Aorta (tissue), 5 donors: ENCODE data around the gene PSMD13. TPM values are rescaled to one million over a fixed set of nuclear protein-coding genes. Genes with fewer than 3 reads are reported as not detected.
A peak's percentile ranks its signal among the peaks of the same experiment; 100 is the strongest.

ENCODE experiments used
- ATAC-seq: fragments of 200-7000 bp; cut with Tn5 transposase; one replicate; pipeline ENCODE4 v1.9.1; 2022; ENCODE audit warnings: moderate library complexity; ENCODE audit not compliant: low FRiP score
- DNase-seq, 2 donors: peaks; one replicate each; pipeline ENCODE4 v3.0.0-alpha.2; 2020
- H3K27ac ChIP-seq, 2 donors: one replicate each; pipeline ENCODE4 v1.5.1; 2013; ENCODE audit warnings: low read length in 2 of 2, mild to moderate bottlenecking in 2 of 2, moderate library complexity in 2 of 2, control low read depth in 1 of 2, inconsistent platforms in 1 of 2, low read depth in 1 of 2
- H3K27me3 ChIP-seq, 2 donors: one replicate each; pipeline ENCODE4 v1.6.1; 2013; ENCODE audit warnings: control low read depth in 1 of 2, low read length in 1 of 2, mild to moderate bottlenecking in 1 of 2, moderate library complexity in 1 of 2; ENCODE audit not compliant: insufficient read depth in 2 of 2, control insufficient read depth in 1 of 2
- H3K36me3 ChIP-seq, 2 donors: one replicate each; pipeline ENCODE4 v1.6.1; 2013; ENCODE audit warnings: control low read depth in 1 of 2, low read length in 1 of 2, mild to moderate bottlenecking in 1 of 2; ENCODE audit not compliant: insufficient read depth in 2 of 2, control insufficient read depth in 1 of 2
- H3K4me1 ChIP-seq, 2 donors: one replicate each; pipeline ENCODE4 v1.6.1; 2013; ENCODE audit warnings: low read length in 2 of 2, control low read depth in 1 of 2, mild to moderate bottlenecking in 1 of 2, moderate library complexity in 1 of 2; ENCODE audit not compliant: insufficient read depth in 2 of 2, control insufficient read depth in 1 of 2
- H3K4me3 ChIP-seq, 2 donors: one replicate each; pipeline ENCODE4 v1.5.1; 2013; ENCODE audit warnings: low read length in 2 of 2, control low read depth in 1 of 2, mild to moderate bottlenecking in 1 of 2
- H3K9me3 ChIP-seq: one replicate; pipeline ENCODE4 v1.6.1; 2013; ENCODE audit warnings: mild to moderate bottlenecking, low read length; ENCODE audit not compliant: control insufficient read depth
- WGBS, 2 donors: extraction: QIAGEN DNeasy Blood & Tissue Kit; methylation state at CpG; one replicate each; pipeline ENCODE4 v1.1.7; 2013; 5-methylcytosine and 5-hydroxymethylcytosine counted together
- intact Hi-C, 2 donors: fragments of 100-400 bp; cut with DNase I; formaldehyde crosslinking; loops; one replicate each; pipeline versions ENCODE4 v1.14.2 to v1.15.0; 2022
- polyA plus RNA-seq, 2 donors: library from polyadenylated mRNA; stranded (reverse); fragments of 200-250 nt; gene quantifications; one replicate each; pipeline ENCODE4 v1.2.3, GENCODE V29; 2013
- total RNA-seq, 2 donors: library from RNA; stranded (reverse); fragmentation: NEBNext Ultra II Directional; extraction: Animal tissue kit (Norgen Biotek cat#: 25700); gene quantifications; one replicate each; pipeline ENCODE4 v1.2.1, GENCODE V29; 2021
- donor health status: healthy with polysubstance abuse.
- donor health status: Bipolar disorder and iron deficiency.
- donor health status: DM: no; HTN: no; CAD: no.
- donor health status: DM: no; HTN: no; CAD: no.
- donor health status: DM: yes; HTN: yes; CAD: no.

PSMD13 gene
- total and polyA plus RNA-seq, 4 donors, result 70.9 to 123 (median 78.2) TPM

DNA sequence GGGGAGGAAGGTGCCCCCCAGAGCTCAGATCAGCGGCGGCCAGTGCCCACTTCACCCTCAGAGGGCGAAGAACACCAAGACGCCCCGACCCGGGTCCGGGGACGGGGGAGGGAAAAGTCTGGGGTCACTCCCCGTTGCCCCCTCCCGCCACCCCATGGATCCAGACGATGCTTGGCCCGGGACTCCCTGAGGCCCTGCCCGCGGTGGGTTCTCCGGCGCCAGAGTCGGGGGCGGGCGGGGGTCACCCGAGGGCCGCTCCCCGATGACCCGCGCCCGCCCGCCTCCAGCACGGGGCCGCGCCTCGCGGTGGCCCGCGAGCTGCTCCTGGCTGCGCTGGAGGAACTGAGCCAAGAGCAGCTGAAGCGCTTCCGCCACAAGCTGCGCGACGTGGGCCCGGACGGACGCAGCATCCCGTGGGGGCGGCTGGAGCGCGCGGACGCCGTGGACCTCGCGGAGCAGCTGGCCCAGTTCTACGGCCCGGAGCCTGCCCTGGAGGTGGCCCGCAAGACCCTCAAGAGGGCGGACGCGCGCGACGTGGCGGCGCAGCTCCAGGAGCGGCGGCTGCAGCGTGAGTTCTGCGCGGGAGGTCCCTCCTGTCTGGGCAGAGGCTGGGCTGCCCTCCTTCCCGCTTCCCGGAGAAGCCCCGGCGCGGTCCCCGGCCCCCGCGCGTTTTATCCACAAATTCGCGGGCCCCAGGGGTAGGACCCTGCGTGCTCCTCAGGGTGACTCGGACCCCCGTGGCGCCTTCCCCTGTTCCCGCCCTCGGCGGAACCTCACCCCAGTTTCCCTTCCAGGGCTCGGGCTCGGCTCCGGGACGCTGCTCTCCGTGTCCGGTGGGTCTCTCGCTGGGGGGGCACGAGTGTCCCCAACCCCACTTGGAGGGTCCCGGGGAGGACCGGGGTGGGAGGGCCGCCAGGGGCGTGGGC is 42.5 kb downstream of the PSMD13 start:
- DNase-seq (peak in 1 of 2 donors; percentile 53), ATAC-seq (no peak)
- WGBS, 2 donors, result 11% methylated on average over 82 to 97 of the region's 97 CpGs
- no peak overlapping the region for H3K27ac ChIP-seq
- no peaks in the 10 kb centered on the region for H3K4me1 ChIP-seq
- H3K27me3 ChIP-seq, result peaks cover 0 to 1% of the 10 kb centered on the region in 2 donors
- H3K4me3 ChIP-seq, result no peak overlapping the region
- intact Hi-C loops, result no loop called here
- H3K9me3 ChIP-seq, result no peaks in the 10 kb centered on the region
- H3K36me3 ChIP-seq, result no peaks in the 10 kb centered on the region

- no peaks in the 10 kb centered on the region for H3K36me3 ChIP-seq
- no peaks in the 10 kb centered on the region for H3K9me3 ChIP-seq
- peaks cover 0 to 1% of the 10 kb centered on the region in 2 donors for H3K27me3 ChIP-seq
- intact Hi-C loops, result no loop called here
- ATAC-seq (peak; percentile 13), DNase-seq (peak in 1 of 2 donors; percentile 60)
- WGBS, 2 donors, result 2 to 3% methylated on average over 64 to 85 of the region's 85 CpGs
- H3K4me3 ChIP-seq, result no peak overlapping the region
- H3K27ac ChIP-seq, result no peak overlapping the region
- no peaks in the 10 kb centered on the region for H3K4me1 ChIP-seq
These were observed 43.4 kb downstream of the PSMD13 start for GRCh38 chr11:279966-280705.

DNA sequence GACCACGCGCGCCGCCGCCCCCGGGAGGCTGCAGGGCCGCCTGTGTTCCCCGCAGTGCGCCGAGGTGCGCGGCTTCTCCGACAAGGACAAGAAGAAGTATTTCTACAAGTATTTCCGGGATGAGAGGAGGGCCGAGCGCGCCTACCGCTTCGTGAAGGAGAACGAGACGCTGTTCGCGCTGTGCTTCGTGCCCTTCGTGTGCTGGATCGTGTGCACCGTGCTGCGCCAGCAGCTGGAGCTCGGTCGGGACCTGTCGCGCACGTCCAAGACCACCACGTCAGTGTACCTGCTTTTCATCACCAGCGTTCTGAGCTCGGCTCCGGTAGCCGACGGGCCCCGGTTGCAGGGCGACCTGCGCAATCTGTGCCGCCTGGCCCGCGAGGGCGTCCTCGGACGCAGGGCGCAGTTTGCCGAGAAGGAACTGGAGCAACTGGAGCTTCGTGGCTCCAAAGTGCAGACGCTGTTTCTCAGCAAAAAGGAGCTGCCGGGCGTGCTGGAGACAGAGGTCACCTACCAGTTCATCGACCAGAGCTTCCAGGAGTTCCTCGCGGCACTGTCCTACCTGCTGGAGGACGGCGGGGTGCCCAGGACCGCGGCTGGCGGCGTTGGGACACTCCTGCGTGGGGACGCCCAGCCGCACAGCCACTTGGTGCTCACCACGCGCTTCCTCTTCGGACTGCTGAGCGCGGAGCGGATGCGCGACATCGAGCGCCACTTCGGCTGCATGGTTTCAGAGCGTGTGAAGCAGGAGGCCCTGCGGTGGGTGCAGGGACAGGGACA is 44.1 kb downstream of the PSMD13 start:
- DNase-seq (peak in 1 of 2 donors; percentile 71), ATAC-seq (no peak)
- no peaks in the 10 kb centered on the region for H3K9me3 ChIP-seq
- no peaks in the 10 kb centered on the region for H3K36me3 ChIP-seq
- peaks cover 0 to 1% of the 10 kb centered on the region in 2 donors for H3K27me3 ChIP-seq
- WGBS, 2 donors, result 9% methylated on average over 72 to 79 of the region's 79 CpGs
- intact Hi-C loops, result no loop called here
- H3K4me1 ChIP-seq, result no peaks in the 10 kb centered on the region
- no peak overlapping the region for H3K4me3 ChIP-seq
- no peak overlapping the region for H3K27ac ChIP-seq

GRCh38 chr11:281486-282161 is 44.8 kb downstream of the PSMD13 start:
- Histone ChIP-seq H3K9me3 (no peaks in the 10 kb centered on the region), H3K4me1 (no peaks in the 10 kb centered on the region), H3K36me3 (no peaks in the 10 kb centered on the region), H3K4me3 (no peak overlapping the region), H3K27me3 (peaks cover 0 to 1% of the 10 kb centered on the region in 2 donors), H3K27ac (no peak overlapping the region)
- DNase-seq, result peak in 1 of 2 donors; percentile 63
- WGBS, 2 donors, result 33 to 35% methylated on average over 26 of the region's 26 CpGs
- no peak for ATAC-seq
- intact Hi-C loops, result no loop called here

GRCh38 chr11:282171-282570 is 45.4 kb downstream of the PSMD13 start:
- ATAC-seq (no peak), DNase-seq (peak in 1 of 2 donors; percentile 47)
- Histone ChIP-seq H3K4me1 (no peaks in the 10 kb centered on the region), H3K4me3 (no peak overlapping the region), H3K9me3 (no peaks in the 10 kb centered on the region), H3K27ac (no peak overlapping the region), H3K27me3 (peaks cover 0 to 1% of the 10 kb centered on the region in 2 donors), H3K36me3 (no peaks in the 10 kb centered on the region)
- intact Hi-C loops, result no loop called here
- 63 to 65% methylated on average over 4 of the region's 4 CpGs for WGBS, 2 donors

DNA sequence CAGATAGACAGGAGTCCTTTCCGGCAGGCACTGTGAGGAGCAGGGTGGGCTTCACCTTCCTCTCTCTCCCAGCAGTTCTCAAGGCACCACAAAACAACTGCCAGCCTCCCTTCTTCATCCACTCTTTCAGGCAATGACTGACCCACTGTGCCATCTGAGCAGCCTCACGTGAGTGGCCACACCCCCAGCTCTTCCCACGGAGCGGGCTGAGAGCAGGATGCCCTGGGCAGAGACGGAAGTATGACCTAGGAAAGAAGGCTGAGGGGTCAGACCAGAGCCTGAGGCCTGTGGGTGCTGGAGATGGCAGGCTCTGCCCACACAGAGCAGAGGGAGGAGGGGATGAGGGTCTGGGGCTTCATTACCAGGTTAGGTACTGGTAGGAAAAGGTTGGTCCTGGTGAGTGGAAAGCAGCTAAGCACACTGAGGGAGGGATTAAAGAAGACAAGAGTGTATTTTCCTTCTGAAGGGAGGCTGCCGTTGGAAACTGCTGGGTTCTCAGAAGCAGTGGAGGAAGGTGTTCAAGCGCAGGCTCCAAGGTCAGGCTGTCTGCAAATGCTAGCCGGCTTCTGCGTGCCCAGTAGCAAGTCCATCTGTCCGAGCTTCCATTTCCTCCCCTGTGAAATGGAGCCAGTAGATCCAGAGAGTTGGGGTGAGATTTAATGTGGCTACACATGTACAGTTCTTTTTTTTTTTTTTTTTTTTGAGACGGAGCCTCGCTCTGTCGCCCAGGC is 46.0 kb downstream of the PSMD13 start:
- Histone ChIP-seq H3K4me1 (no peaks in the 10 kb centered on the region), H3K36me3 (no peaks in the 10 kb centered on the region), H3K27me3 (peaks cover 0 to 1% of the 10 kb centered on the region in 2 donors), H3K27ac (no peak overlapping the region), H3K4me3 (no peak overlapping the region), H3K9me3 (no peaks in the 10 kb centered on the region)
- intact Hi-C loops, result no loop called here
- 56 to 62% methylated on average over 10 to 13 of the region's 13 CpGs for WGBS, 2 donors
- ATAC-seq (no peak), DNase-seq (peak in 1 of 2 donors; percentile 64)

DNA sequence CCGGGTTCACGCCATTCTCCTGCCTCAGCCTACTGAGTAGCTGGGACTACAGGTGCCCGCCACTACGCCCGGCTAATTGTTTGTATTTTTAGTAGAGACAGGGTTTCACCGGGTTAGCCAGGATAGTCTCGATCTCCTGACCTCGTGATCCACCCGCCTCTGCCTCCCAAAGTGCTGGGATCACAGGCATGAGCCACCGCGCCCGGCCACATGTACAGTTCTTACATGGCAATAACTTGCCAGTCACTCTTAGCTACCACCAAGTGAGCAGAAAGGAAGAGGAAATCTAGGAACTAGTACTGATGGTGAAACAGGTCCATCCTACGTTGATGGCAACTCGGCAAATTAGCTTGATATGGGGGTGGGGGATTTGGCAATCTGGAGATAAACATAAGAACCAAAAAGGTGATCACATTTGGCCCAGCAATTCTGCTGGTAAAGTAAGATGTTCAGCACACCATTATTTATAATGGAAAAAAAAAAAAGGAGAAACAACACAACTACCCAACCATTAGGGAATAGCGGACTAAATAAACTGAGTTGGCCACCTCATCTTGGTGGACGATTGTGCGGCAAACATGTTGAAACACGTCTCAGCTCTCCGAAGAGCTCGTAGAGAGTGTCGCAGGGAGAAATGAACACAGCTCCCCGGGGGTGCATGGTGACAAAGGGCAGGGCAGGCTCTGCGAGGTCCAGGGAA is 46.8 kb downstream of the PSMD13 start:
- DNase-seq, result no peak
- intact Hi-C loops, result no loop called here
- Histone ChIP-seq H3K4me1 (no peaks in the 10 kb centered on the region), H3K4me3 (no peak overlapping the region), H3K36me3 (no peaks in the 10 kb centered on the region), H3K27ac (no peak overlapping the region), H3K9me3 (no peaks in the 10 kb centered on the region), H3K27me3 (peaks cover 0 to 1% of the 10 kb centered on the region in 2 donors)
- 83 to 91% methylated on average over 18 to 23 of the region's 23 CpGs for WGBS, 2 donors
- no peak for ATAC-seq
